Immature natural killer cell (primary cell): Measurements from ENCODE around the gene IREB2. TPM values are rescaled to one million over a fixed set of nuclear protein-coding genes. Genes with fewer than 3 reads are reported as not detected.

Experiments
- DNase-seq, 3 donors: peaks; one replicate each; pipeline ENCODE4 v3.0.0; 2022; ENCODE audit warnings: mixed read lengths in 1 of 3
- H3K27ac Mint-ChIP-seq, 6 donors: one replicate each; pipeline ENCODE4 v1.8.0; 2020; ENCODE audit warnings: mixed read lengths in 6 of 6, mild to moderate bottlenecking in 5 of 6, inconsistent platforms in 4 of 6, moderate library complexity in 3 of 6
- H3K27me3 Mint-ChIP-seq, 3 donors: one replicate each; pipeline ENCODE4 v1.8.0; 2020 to 2021; ENCODE audit warnings: low read depth in 3 of 3, mild to moderate bottlenecking in 3 of 3, mixed read lengths in 3 of 3, moderate library complexity in 3 of 3, inconsistent platforms in 1 of 3
- H3K36me3 Mint-ChIP-seq, 3 donors: one replicate each; pipeline ENCODE4 v1.8.0; 2020; ENCODE audit warnings: mixed read lengths in 3 of 3, inconsistent platforms in 2 of 3, mild to moderate bottlenecking in 2 of 3
- H3K4me1 Mint-ChIP-seq, 2 donors: one replicate each; pipeline ENCODE4 v1.8.0; 2020; ENCODE audit warnings: inconsistent platforms in 2 of 2, mild to moderate bottlenecking in 2 of 2, mixed read lengths in 2 of 2, moderate library complexity in 1 of 2
- H3K4me3 Mint-ChIP-seq, 5 donors: one replicate each; pipeline ENCODE4 v1.8.0; 2020; ENCODE audit warnings: mild to moderate bottlenecking in 5 of 5, mixed read lengths in 5 of 5, inconsistent platforms in 3 of 5, moderate library complexity in 3 of 5
- H3K9me3 Mint-ChIP-seq, 6 donors: one replicate each; pipeline ENCODE4 v1.8.0; 2020; ENCODE audit warnings: mild to moderate bottlenecking in 6 of 6, mixed read lengths in 6 of 6, inconsistent platforms in 4 of 6, moderate library complexity in 3 of 6
- polyA plus RNA-seq, 3 donors: library from polyadenylated mRNA; unstranded; fragments of 300-500 nt; fragmentation: Illumina TruSeq; gene quantifications; one replicate each; pipeline ENCODE4 v1.2.3, GENCODE V29; 2021

The IREB2 gene
- polyA plus RNA-seq, 3 donors from 2014 or later, result 10.5 to 30.5 (median 13.8) TPM

DNA sequence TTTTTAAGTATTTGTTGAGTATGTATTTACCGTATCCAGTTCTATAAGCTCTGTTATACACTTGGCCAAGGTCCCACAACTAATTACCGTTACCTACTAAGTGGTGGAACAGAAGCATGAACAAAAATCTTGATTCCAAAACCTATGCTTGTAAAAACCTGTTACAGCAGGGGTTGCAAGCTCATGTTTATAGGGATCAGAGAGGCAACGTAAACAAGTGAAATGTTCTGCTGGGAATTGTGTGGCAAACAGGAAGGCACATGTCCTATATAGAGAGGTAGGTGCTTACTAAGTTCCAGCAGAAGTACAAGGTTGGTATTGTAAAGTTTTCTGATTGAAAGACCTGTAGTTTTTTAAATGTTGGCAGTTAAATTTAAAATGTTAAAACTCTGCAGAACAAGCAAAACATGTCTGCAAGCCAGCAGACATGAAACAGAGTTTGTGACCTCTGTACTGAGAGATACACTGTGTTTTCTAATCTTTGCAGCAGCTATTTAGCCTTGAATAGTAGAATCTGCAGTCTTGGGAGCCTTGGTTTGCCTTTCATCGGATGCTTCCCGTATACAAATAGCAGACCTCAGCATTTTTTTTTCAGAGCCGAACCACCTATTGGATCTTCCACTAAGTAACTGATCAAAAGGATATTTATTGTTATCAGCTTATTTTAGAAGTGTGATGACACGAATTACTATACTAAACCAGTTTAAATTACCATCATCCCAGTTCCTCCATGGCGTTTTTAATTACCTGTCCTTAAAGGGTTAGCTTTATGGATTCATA is 11.4 kb downstream of the IREB2 start:
- Mint-ChIP-seq H3K4me3 (no peak overlapping the region), H3K4me1 (peaks cover 64 to 89% of the 10 kb centered on the region in 2 donors), H3K27me3 (peaks cover 0 to 1% (median 0%) of the 10 kb centered on the region in 3 donors), H3K27ac (peak overlapping the region in 1 of 6 donors; percentile 1), H3K36me3 (peaks cover 1 to 15% (median 9%) of the 10 kb centered on the region in 3 donors), H3K9me3 (no peaks in the 10 kb centered on the region)
- no peak for DNase-seq

DNA sequence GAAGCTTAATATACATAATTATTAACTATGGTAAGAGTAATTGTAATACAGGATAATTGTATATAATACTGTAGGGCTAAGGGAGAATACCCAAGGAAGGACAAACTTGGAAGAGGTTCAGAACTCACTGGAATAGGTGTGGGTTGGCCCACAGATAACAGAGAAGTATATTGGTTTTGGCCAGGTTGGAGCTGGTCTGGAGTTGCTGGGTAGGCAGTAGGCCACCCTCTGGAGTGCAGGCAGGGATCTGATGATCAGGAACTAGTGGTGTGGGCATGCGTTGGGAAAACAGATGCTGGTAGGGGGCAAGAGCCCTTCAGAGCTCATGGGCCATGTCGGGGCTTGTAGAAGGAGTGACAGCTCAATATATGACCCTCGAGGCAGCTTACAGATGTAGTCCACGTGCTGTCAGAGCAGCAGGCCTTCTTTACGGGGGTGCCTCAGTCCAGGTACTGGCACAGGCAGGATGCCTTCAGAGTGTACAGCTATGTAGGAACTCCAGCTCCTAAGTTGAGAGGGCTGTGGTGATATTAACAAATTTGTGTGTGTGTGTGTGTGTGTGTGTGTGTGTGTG is 12.4 kb downstream of the IREB2 start:
- Mint-ChIP-seq H3K4me3 (no peak overlapping the region), H3K36me3 (peaks cover 0 to 14% (median 8%) of the 10 kb centered on the region in 3 donors), H3K27ac (peak overlapping the region in 2 of 6 donors; percentile 58 to 61)

DNA sequence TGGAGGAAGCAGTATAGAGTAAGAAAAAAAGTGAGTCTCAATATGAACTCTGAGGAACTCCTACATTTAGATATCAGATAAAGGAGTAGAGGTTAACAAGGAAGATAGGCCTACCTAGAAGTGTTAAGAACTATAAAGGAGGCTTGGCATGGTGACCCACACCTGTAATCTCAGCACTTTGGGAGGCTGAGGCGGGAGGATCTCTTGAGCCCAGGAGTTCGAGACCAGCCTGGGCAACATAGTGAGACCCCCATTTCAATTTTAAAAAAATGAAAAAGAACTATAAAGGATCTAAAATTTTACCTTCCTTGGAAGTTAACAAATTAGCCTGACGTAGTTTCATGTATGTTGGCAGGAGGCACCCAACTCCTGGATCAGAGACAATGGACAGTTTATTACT is 14.5 kb downstream of the IREB2 start:
- no peak for DNase-seq
- peaks cover 74 to 89% of the 10 kb centered on the region in 2 donors for H3K4me1 Mint-ChIP-seq
- H3K36me3 Mint-ChIP-seq, result peaks cover 0 to 3% (median 0%) of the 10 kb centered on the region in 3 donors
- H3K9me3 Mint-ChIP-seq, result no peaks in the 10 kb centered on the region
- peak overlapping the region in 2 of 5 donors; percentile 7 to 45 for H3K4me3 Mint-ChIP-seq
- H3K27ac Mint-ChIP-seq, result peak overlapping the region in 3 of 6 donors; percentile 27 to 55 (median 48)
- H3K27me3 Mint-ChIP-seq, result peaks cover 0 to 1% (median 0%) of the 10 kb centered on the region in 3 donors

More for the DNA sequence above, 12.4 kb downstream of the IREB2 start:
- no peak for DNase-seq
- peaks cover 0 to 3% (median 0%) of the 10 kb centered on the region in 3 donors for H3K27me3 Mint-ChIP-seq
- peaks cover 71 to 89% of the 10 kb centered on the region in 2 donors for H3K4me1 Mint-ChIP-seq
- H3K9me3 Mint-ChIP-seq, result no peaks in the 10 kb centered on the region

DNA sequence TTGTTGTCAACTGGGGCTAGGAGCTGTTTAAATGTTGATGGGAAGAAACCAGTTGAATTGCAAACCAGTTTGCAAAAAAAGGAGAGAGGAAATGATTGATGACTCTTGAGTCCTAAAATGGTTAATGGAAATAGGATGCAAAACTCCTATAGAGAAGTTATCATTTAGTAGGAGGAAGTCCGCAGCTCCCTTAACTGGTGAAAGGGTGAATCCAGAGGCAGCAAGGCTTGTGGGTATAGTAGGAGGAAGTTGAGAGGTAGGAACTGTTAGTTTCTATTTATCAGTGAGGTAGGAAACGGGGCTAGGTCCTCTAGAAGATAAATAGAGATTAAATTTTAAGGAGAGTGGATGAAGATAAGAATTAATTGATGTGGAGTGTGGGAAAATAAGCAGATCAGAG is 15.4 kb downstream of the IREB2 start:
- H3K36me3 Mint-ChIP-seq, result no peaks in the 10 kb centered on the region
- H3K4me3 Mint-ChIP-seq, result peak overlapping the region in 4 of 5 donors; percentile 3 to 45 (median 23)
- peaks cover 0 to 1% (median 0%) of the 10 kb centered on the region in 3 donors for H3K27me3 Mint-ChIP-seq
- no peaks in the 10 kb centered on the region for H3K9me3 Mint-ChIP-seq
- peaks cover 80 to 91% of the 10 kb centered on the region in 2 donors for H3K4me1 Mint-ChIP-seq
- no peak for DNase-seq
- peak overlapping the region in 4 of 6 donors; percentile 5 to 48 (median 26) for H3K27ac Mint-ChIP-seq

DNA sequence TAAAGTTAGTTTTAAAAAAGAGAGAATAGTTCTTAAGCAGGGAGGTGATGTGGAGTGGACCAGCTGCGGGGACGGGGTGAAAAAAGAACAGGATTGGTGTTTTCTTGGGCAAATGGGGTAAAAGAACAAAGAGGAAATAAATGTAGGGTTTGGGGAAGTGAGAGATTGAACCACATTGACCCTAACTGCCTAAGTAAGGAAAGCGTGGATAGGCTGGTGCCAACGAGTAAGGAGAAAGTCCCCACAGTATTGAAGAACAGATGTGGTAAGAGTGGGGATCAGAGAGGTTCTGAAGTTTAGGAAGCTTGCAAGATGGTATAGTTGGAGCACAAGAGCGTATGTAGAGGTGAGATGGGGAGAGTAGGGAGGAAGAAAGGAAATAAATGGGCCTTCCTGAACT is 17.0 kb downstream of the IREB2 start:
- no peaks in the 10 kb centered on the region for H3K9me3 Mint-ChIP-seq
- H3K4me3 Mint-ChIP-seq, result peak overlapping the region in 3 of 5 donors; percentile 0 to 56 (median 4)
- H3K27me3 Mint-ChIP-seq, result peaks cover 0 to 1% (median 0%) of the 10 kb centered on the region in 3 donors
- H3K36me3 Mint-ChIP-seq, result no peaks in the 10 kb centered on the region
- peaks cover 75 to 88% of the 10 kb centered on the region in 2 donors for H3K4me1 Mint-ChIP-seq
- peak overlapping the region; percentile 9 to 58 (median 20) for H3K27ac Mint-ChIP-seq
- DNase-seq, result no peak

DNA sequence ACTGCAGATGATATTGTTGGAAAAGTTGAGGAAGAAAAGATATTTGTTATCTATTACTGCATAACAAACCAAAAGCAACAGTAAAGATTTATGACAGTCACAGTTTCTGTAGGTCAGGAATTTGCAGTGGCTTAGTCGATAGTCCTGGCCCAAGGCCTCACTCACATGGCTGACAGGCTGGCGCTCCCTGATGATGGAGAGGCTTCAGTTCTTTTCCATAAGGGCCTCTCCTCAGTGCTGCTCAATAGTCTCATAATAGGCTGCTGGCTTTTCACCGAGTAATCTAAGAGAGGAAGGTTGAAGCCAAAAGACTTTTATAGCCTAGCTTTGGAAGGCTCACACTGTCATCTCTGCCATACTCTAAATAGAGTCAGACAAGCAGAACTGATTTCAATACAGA is 17.7 kb downstream of the IREB2 start:
- no peak for DNase-seq
- Mint-ChIP-seq H3K27ac (peak overlapping the region in 4 of 6 donors; percentile 17 to 44 (median 25)), H3K27me3 (peaks cover 0 to 1% (median 0%) of the 10 kb centered on the region in 3 donors), H3K4me1 (peaks cover 74 to 88% of the 10 kb centered on the region in 2 donors), H3K36me3 (no peaks in the 10 kb centered on the region), H3K9me3 (no peaks in the 10 kb centered on the region), H3K4me3 (no peak overlapping the region)

DNA sequence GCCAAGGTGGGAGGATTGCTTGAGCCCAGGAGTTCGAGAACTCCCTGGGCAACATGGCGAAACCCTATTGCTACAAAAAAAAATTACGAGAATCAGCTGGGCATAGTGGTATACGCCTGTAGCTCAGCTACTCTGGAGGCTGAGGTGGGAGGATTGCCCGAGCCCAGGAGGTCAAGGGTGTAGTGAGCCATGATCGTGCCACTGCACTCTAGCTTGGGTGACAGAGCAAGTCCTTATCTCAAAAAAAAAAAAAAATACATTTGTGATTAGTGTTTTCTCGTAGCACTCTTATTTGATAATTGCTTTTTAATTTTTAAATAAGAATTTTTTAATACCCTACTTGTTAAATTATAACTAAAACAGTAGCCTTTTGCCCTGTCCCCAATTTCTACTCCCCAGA is 18.4 kb downstream of the IREB2 start:
- H3K4me3 Mint-ChIP-seq, result no peak overlapping the region

DNA sequence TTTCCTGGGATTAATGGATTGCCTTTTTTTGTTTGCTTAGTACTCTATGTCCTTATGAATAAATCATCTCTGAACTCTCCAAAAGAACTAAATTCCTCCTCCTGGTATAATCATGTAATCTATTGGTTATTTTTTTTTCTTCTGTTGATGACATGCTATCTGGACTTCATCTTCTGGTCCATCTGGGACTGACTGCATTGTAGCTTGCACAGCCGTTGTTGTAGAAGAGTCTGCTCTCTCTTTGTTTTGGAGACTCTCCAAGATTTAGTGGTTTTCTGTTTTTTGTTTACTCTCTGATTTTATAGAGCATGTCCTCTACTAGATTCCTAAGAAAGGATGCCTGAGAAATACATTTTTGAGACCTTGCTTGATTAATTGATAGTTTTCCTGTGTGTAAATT is 19.1 kb downstream of the IREB2 start:
- H3K27me3 Mint-ChIP-seq, result peaks cover 0 to 1% (median 0%) of the 10 kb centered on the region in 3 donors
- no peaks in the 10 kb centered on the region for H3K9me3 Mint-ChIP-seq
- H3K36me3 Mint-ChIP-seq, result no peaks in the 10 kb centered on the region
- H3K27ac Mint-ChIP-seq, result peak overlapping the region; percentile 1 to 74 (median 42)
- H3K4me1 Mint-ChIP-seq, result peaks cover 82 to 96% of the 10 kb centered on the region in 2 donors
- H3K4me3 Mint-ChIP-seq, result peak overlapping the region in 1 of 5 donors; percentile 51
- no peak for DNase-seq

More for the DNA sequence above, 18.4 kb downstream of the IREB2 start:
- Mint-ChIP-seq H3K27ac (peak overlapping the region in 5 of 6 donors; percentile 24 to 66 (median 38)), H3K27me3 (peaks cover 0 to 1% (median 0%) of the 10 kb centered on the region in 3 donors), H3K4me1 (peaks cover 80 to 95% of the 10 kb centered on the region in 2 donors), H3K9me3 (no peaks in the 10 kb centered on the region), H3K36me3 (no peaks in the 10 kb centered on the region)
- DNase-seq, result no peak

DNA sequence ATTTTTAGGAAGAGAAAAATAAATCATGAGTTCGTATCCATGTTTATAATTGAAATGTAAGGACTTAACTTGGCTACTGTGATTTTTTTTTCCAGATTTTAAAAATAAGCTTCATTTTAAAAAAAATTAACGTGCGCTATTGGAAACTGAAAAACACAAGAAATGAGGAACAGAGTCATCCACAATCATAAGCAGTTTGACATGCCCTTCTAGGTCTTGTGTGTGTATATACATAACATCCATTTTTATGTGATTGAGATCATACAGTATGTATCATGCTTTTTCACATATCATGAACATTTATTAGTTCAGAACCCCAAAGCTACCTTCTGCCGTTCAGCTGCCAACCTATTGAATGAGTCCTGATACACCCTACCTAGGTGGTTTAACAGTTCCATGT is 22.7 kb downstream of the IREB2 start:
- peaks cover 3 to 20% (median 5%) of the 10 kb centered on the region in 3 donors for H3K36me3 Mint-ChIP-seq
- peak overlapping the region; percentile 59 to 82 (median 79) for H3K4me3 Mint-ChIP-seq
- peak overlapping the region; percentile 79 to 90 (median 86) for H3K27ac Mint-ChIP-seq
- H3K27me3 Mint-ChIP-seq, result peaks cover 0 to 3% (median 0%) of the 10 kb centered on the region in 3 donors
- no peaks in the 10 kb centered on the region for H3K9me3 Mint-ChIP-seq
- DNase-seq, result no peak
- H3K4me1 Mint-ChIP-seq, result peaks cover 55 to 84% of the 10 kb centered on the region in 2 donors

DNA sequence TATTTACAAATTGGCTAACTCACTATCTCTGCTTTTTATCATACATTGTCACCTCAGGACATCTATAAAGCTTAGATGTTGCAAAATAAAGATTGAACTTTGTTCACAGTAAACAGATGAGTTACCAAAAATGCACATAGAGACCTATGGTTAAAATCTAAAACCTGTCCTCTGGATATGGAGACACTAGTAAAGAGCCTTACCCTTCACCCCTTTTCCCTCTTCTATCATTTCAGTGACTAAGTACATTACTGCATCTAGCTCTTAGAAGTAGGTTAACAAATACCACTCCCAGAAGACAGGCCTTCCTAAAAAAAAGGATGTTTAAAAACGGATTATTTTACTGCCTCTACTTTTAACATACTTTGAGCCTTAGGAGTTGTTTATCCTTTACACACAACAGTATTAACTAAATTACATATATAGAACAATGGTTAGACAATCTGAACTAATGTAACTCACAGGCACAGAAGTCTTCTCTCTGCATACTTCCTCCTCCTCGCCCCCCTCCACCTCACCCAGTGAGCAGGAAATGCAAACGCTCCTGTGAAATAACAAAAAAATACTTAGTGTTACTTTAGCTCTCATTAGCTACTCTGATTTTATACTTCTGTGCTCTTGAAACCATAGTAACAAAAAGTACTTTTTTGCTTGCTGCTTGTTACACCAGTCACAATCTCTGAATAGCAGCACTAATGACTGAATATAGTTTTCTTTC is 23.3 kb downstream of the IREB2 start:
- Mint-ChIP-seq H3K4me1 (peaks cover 49 to 78% of the 10 kb centered on the region in 2 donors), H3K27me3 (peaks cover 0 to 3% (median 0%) of the 10 kb centered on the region in 3 donors), H3K36me3 (peaks cover 4 to 22% (median 5%) of the 10 kb centered on the region in 3 donors), H3K27ac (peak overlapping the region; percentile 79 to 90 (median 86)), H3K9me3 (no peaks in the 10 kb centered on the region), H3K4me3 (peak overlapping the region; percentile 59 to 82 (median 79))
- peak; percentile 23 to 41 (median 40) for DNase-seq

DNA sequence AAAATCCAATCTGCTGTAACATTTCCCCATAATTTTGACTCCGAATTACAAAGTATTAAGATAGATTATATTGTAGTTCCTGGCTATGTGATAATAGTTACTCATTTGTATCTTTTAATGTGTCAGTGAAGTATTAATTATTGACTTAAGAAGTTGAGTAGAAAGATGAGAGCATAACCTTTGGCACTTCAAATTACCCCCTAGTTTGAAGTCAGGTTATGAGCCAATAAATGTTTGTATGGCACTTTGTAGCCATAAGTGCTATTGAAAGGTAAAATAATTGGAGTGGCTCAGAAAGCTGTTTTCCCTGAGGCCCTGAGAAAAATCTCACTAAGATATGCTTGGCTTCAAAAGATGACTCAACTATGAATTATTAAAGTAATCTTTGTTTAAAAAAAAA is 31.0 kb downstream of the IREB2 start:
- no peak for DNase-seq
- Mint-ChIP-seq H3K4me1 (peaks cover 0 to 6% of the 10 kb centered on the region in 2 donors), H3K27ac (no peak overlapping the region), H3K36me3 (peaks cover 15 to 37% (median 18%) of the 10 kb centered on the region in 3 donors), H3K4me3 (no peak overlapping the region), H3K27me3 (peaks cover 0 to 5% (median 0%) of the 10 kb centered on the region in 3 donors), H3K9me3 (no peaks in the 10 kb centered on the region)

DNA sequence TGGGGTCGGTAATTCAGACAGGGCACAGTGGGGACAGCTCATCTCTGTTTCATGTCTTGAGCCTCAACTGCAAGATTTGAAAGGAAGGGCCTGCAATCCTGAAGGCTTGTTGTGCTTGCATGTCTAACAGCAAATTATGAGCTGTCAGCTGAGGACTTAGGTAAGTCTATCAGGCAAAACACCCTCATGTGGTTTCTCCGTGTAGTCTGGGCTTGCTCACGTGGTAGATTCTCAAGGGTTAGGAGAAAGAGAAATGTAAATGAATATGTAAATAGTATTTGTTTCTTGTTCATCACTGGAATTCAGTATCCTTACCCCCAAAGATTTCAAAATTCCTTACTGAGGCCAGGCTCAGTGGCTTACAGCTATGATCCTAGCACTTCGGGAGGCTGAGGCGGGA is 39.3 kb downstream of the IREB2 start:
- no peaks in the 10 kb centered on the region for H3K27me3 Mint-ChIP-seq
- DNase-seq, result no peak
- peak overlapping the region in 1 of 6 donors; percentile 12 for H3K27ac Mint-ChIP-seq
- H3K36me3 Mint-ChIP-seq, result peaks cover 10 to 41% (median 18%) of the 10 kb centered on the region in 3 donors
- no peak overlapping the region for H3K4me3 Mint-ChIP-seq
- peaks cover 0 to 2% of the 10 kb centered on the region in 2 donors for H3K4me1 Mint-ChIP-seq
- H3K9me3 Mint-ChIP-seq, result no peaks in the 10 kb centered on the region

DNA sequence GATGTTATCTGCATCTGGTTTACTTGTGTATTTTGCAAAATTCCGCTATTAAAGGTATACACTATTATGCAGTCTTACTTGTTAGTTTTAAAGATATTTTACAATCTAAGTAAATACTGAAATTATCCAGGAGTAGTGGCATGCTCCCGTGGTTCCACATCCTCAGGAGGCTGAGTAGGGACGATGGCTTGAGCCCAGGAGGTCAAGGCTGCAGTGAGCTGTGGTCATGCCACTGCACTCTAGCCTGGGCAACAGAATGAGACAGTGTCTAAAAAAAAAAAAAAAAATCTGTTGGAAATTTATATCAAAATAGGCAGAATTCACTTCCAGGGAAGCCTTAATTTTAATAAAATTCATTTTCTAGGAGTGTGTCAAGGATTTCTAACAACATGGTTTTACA is 41.6 kb downstream of the IREB2 start:
- Mint-ChIP-seq H3K36me3 (peaks cover 17 to 37% (median 24%) of the 10 kb centered on the region in 3 donors), H3K4me1 (peaks cover 0 to 6% of the 10 kb centered on the region in 2 donors), H3K4me3 (no peak overlapping the region), H3K27ac (no peak overlapping the region), H3K27me3 (no peaks in the 10 kb centered on the region), H3K9me3 (no peaks in the 10 kb centered on the region)
- no peak for DNase-seq
